Ishikawa (cell line): Measurements from ENCODE around the gene LY9.

Experiments
- CEBPB ChIP-seq: IDR thresholded peaks from 2 replicates; pipeline ENCODE4 v1.6.1; 2012
- CREB1 ChIP-seq: IDR thresholded peaks from 2 replicates; pipeline ENCODE4 v1.6.1; 2012; ENCODE audit warnings: low read depth
- EGR1 ChIP-seq: IDR thresholded peaks from 2 replicates; pipeline ENCODE4 v1.6.1; 2012
- EP300 ChIP-seq: IDR thresholded peaks from 2 replicates; pipeline ENCODE4 v1.6.1; 2012; ENCODE audit warnings: borderline replicate concordance
- FOXM1 ChIP-seq: IDR thresholded peaks from 2 replicates; pipeline ENCODE4 v1.6.1; 2012; ENCODE audit warnings: low read depth, borderline replicate concordance
- MAX ChIP-seq: IDR thresholded peaks from 2 replicates; pipeline ENCODE4 v1.6.1; 2012
- NFIC ChIP-seq: IDR thresholded peaks from 2 replicates; pipeline ENCODE4 v1.6.1; 2012
- RAD21 ChIP-seq: IDR thresholded peaks from 2 replicates; pipeline ENCODE4 v1.6.1; 2012; ENCODE audit warnings: low read depth
- REST ChIP-seq: IDR thresholded peaks from 2 replicates; pipeline ENCODE4 v1.6.1; 2012; ENCODE audit warnings: low read depth, mild to moderate bottlenecking
- TAF1 ChIP-seq: IDR thresholded peaks from 2 replicates; pipeline ENCODE4 v1.6.1; 2012; ENCODE audit warnings: low read depth, mild to moderate bottlenecking
- TCF12 ChIP-seq: IDR thresholded peaks from 2 replicates; pipeline ENCODE4 v1.6.1; 2012; ENCODE audit warnings: low read depth
- TEAD4 ChIP-seq: IDR thresholded peaks from 2 replicates; pipeline ENCODE4 v1.6.1; 2012
- USF1 ChIP-seq: IDR thresholded peaks from 2 replicates; pipeline ENCODE4 v1.6.1; 2012
- YY1 ChIP-seq: IDR thresholded peaks from 2 replicates; pipeline ENCODE4 v1.6.1; 2012; ENCODE audit warnings: low read depth
- ZBTB7A ChIP-seq: IDR thresholded peaks from 2 replicates; pipeline ENCODE4 v1.6.1; 2012; ENCODE audit warnings: low read depth

The LY9 gene

GRCh38 chr1:160866695-160867260 is 70.8 kb downstream of the LY9 start:
- TF ChIP-seq CREB1 (no peak), TEAD4 (no peak), REST (no peak), USF1 (no peak), YY1 (no peak), TCF12 (no peak), NFIC (no peak), ZBTB7A (no peak), EP300 (no peak), FOXM1 (no peak), RAD21 (no peak), TAF1 (no peak)

- TF ChIP-seq YY1 (no peak), NFIC (no peak), ZBTB7A (no peak), CEBPB (no peak), TAF1 (no peak), CREB1 (no peak), REST (no peak), FOXM1 (no peak), USF1 (no peak), EGR1 (no peak), TEAD4 (no peak), EP300 (no peak), MAX (no peak), TCF12 (no peak), RAD21 (no peak)
These were observed 72.2 kb downstream of the LY9 start for GRCh38 chr1:160868141-160868540.

GRCh38 chr1:160874935-160875334 is 79.0 kb downstream of the LY9 start:
- TF ChIP-seq CEBPB (no peak), ZBTB7A (no peak), FOXM1 (no peak), NFIC (no peak), MAX (no peak), CREB1 (no peak), RAD21 (no peak), REST (no peak), USF1 (no peak)

GRCh38 chr1:160876311-160876710 is 80.3 kb downstream of the LY9 start:
- TF ChIP-seq TEAD4 (no peak), ZBTB7A (no peak), EGR1 (no peak), CREB1 (no peak), REST (no peak), EP300 (no peak), FOXM1 (no peak), USF1 (no peak), RAD21 (no peak), TCF12 (no peak), CEBPB (no peak)
